Kidney (tissue), 14 donors: Measurements from ENCODE around the gene LAMA1. TPM values are rescaled to one million over a fixed set of nuclear protein-coding genes. Genes with fewer than 3 reads are reported as not detected.

Source experiments
- DNase-seq, 5 donors: peaks; one replicate each; pipeline ENCODE4 v3.0.0-alpha.2; 2013 to 2020
- FAIRE-seq: peaks from 2 replicates; lab custom pipeline; 2012; peaks lifted over from hg19 to GRCh38; lab: Jason Lieb, UNC
- H3K27ac ChIP-seq, 2 donors: one replicate each; pipeline ENCODE4 v1.7.0; 2013; ENCODE audit warnings: low read depth in 2 of 2, low read length in 2 of 2, inconsistent platforms in 1 of 2
- H3K27me3 ChIP-seq: one replicate; pipeline ENCODE4 v1.7.1; 2013; ENCODE audit warnings: low read length, inconsistent platforms; ENCODE audit not compliant: control insufficient read depth, insufficient read depth
- H3K36me3 ChIP-seq, 3 donors: one replicate each; pipeline versions ENCODE4 v1.7.0 to v1.7.1; 2013; ENCODE audit warnings: low read length in 3 of 3, control low read depth in 1 of 3, inconsistent platforms in 1 of 3; ENCODE audit not compliant: insufficient read depth in 3 of 3, control insufficient read depth in 2 of 3
- H3K4me1 ChIP-seq, 3 donors: one replicate each; pipeline versions ENCODE4 v1.7.0 to v1.7.1; 2013; ENCODE audit warnings: low read length in 3 of 3, inconsistent platforms in 1 of 3, low read depth in 1 of 3; ENCODE audit not compliant: control insufficient read depth in 2 of 3, insufficient read depth in 2 of 3
- H3K4me3 ChIP-seq, 3 donors: one replicate each; pipeline versions ENCODE4 v1.7.0 to v1.8.1; 2013; ENCODE audit warnings: low read length in 3 of 3, control low read depth in 1 of 3, inconsistent platforms in 1 of 3
- H3K9ac ChIP-seq, 3 donors: one replicate each; pipeline versions ENCODE4 v1.7.0 to v1.7.1; 2013; ENCODE audit warnings: low read length in 3 of 3, control low read depth in 1 of 3, inconsistent platforms in 1 of 3
- H3K9me3 ChIP-seq, 3 donors: one replicate each; pipeline versions ENCODE4 v1.7.0 to v1.7.1; 2013; ENCODE audit warnings: low read length in 3 of 3, control low read depth in 1 of 3, inconsistent platforms in 1 of 3; ENCODE audit not compliant: control insufficient read depth in 2 of 3, insufficient read depth in 1 of 3
- CTCF ChIP-seq: IDR thresholded peaks from 3 replicates; pipeline ENCODE4 v1.5.1; 2012; ENCODE audit warnings: mild to moderate bottlenecking, moderate library complexity, borderline replicate concordance; ENCODE audit not compliant: insufficient read depth; ENCODE audit errors: extremely low read depth
- intact Hi-C: fragments of 100-400 bp; cut with DNase I; formaldehyde crosslinking; loops from one replicate; pipeline ENCODE4 v1.11.1; 2022
- polyA plus RNA-seq: library from polyadenylated mRNA; stranded (reverse); fragments of 350-450 nt; fragmentation: Illumina TruSeq; extraction: RNeasy Lipid Tissue Mini Kit (QIAGEN cat#74804); gene quantifications from one replicate; pipeline ENCODE4 v1.2.3, GENCODE V29; 2014; ENCODE audit warnings: low read depth, low replicate concordance; ENCODE audit not compliant: insufficient read depth
- total RNA-seq: library from RNA; stranded (reverse); fragmentation: NEBNext Ultra II Directional; extraction: Animal tissue kit (Norgen Biotek cat#: 25700); gene quantifications from one replicate; pipeline ENCODE4 v1.2.1, GENCODE V29; 2021
- donor health status: control.
- donor health status: control.
- donor health status: control.
- donor health status: control.
- donor health status: control.
- donor health status: DM: yes; HTN: yes; CAD: no.
- donor health status: Normal renal cell carcinoma (clear cell type).

Gene LAMA1
- total and polyA plus RNA-seq, 2 donors from 2014 or later = 10.7 to 14.1 TPM

DNA sequence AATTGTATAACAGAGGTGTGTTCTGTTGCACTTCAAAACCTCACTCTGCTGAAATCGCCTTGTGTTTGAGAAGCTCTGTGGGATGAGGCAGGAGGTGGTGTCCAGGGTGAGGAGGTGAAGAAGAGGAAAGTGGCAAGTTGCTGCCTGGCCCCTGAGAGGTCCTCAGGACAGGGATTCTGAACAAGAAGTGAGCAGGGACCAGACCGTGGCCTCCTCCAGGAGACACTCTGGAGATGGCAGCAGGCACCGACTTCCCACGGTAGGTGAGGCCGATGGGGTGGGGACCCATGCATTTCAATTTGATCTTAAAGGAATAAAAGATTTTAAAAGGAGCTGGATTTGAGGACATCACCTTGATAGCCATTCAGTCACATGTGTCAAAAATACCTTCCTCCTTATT is 37.5 kb upstream of the LAMA1 start:
- Histone ChIP-seq H3K9me3 (no peaks in the 10 kb centered on the region), H3K27me3 (no peaks in the 10 kb centered on the region), H3K4me1 (no peaks in the 10 kb centered on the region), H3K36me3 (no peaks in the 10 kb centered on the region), H3K4me3 (no peak overlapping the region), H3K27ac (no peak overlapping the region), H3K9ac (no peak overlapping the region)
- TF ChIP-seq CTCF = no peak
- no peak for DNase-seq
- no peak for FAIRE-seq
- intact Hi-C loops = no loop called here

DNA sequence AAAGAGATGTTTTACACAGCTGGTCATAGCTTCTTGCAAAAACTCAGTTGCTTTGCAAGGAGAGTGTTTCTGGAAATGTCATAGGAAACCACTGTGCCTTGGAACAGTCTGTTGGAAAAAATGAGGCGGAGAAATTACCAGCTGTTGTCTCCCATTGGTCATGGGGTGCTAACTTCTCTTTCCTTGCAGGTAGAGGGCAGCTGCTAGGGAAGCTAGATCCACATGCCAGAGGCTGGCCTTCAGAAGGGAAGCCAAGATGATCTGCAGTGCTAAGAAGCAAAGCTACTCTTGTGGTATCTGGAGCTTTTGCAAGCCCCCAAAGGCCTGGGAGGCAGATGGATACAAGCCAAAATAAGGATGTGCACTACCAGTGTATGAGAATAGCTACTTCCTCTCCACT is 34.8 kb upstream of the LAMA1 start:
- Histone ChIP-seq H3K9me3 (no peaks in the 10 kb centered on the region), H3K4me1 (no peaks in the 10 kb centered on the region), H3K27ac (no peak overlapping the region), H3K9ac (no peak overlapping the region), H3K4me3 (no peak overlapping the region), H3K36me3 (no peaks in the 10 kb centered on the region), H3K27me3 (no peaks in the 10 kb centered on the region)
- no peak for TF ChIP-seq CTCF
- intact Hi-C loops = no loop called here
- DNase-seq = no peak
- no peak for FAIRE-seq

DNA sequence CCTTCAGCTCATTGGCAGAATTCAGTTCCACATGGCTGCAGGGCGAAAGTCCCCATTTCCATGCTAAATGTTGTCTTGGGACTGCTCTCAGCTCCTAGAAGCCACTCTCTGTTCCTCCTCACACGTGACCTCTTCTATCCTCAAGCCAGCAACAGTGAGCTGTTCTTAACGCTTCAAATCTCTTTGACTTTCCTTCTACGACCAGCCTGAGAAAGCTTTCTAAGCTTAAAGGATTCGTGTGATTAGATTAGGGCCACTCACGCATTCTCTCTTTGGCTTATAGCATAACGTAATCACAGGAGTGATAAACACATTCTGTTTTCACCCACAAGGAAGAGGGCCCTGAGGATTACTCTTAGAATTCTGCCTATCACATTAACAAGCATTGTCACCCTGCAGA is 29.8 kb upstream of the LAMA1 start:
- intact Hi-C loops = no loop called here
- no peak overlapping the region for H3K4me3 ChIP-seq

More for the DNA sequence above, 29.8 kb upstream of the LAMA1 start:
- Histone ChIP-seq H3K27me3 (no peaks in the 10 kb centered on the region), H3K27ac (no peak overlapping the region), H3K9ac (no peak overlapping the region), H3K9me3 (no peaks in the 10 kb centered on the region), H3K4me1 (no peaks in the 10 kb centered on the region), H3K36me3 (no peaks in the 10 kb centered on the region)
- DNase-seq (no peak), FAIRE-seq (no peak)
- TF ChIP-seq CTCF = no peak
